Measurements from ENCODE around the gene METTL24. TPM values are rescaled to one million over a fixed set of nuclear protein-coding genes. Genes with fewer than 3 reads are reported as not detected.

The METTL24 gene
- total and polyA plus RNA-seq, 4 donors = 0.14 to 2.0 (median 0.91) TPM

DNA sequence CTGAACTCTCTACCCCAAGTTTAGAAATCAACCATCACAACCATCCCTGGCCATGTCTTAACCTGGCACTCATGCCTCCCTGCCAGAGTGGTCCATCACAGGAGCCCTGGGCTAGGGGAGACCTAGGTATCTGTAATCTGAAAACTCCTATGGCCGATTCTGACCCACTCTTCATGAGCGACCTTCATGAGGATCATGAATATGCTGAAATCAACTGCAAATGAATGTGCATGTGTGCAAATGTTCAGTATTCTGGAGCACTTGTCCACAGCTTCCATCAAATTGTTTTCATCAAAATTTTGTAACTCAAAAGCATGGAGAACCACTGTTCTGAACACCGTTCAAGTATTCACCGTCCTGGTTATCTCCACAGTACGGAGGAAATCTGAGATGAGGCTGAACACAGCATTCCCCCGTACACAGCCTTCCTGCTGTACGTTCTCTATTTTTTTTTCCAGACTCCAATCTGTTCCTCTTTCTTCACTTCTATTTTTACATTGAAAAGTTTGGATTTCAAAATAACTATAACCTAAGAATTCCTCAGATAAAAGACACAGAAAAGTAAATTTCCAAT, 17.7 kb downstream of the METTL24 start:
- no peak for TF ChIP-seq GABPA (IDR thresholded peaks at IDR 0.05 in 1 of 2, conservative IDR thresholded peaks at IDR 0.05 in 1 of 2)
- no peak for TF ChIP-seq REST (IDR thresholded peaks at IDR 0.05)
- TF ChIP-seq ATF3 (IDR thresholded peaks at IDR 0.05) = no peak
- no peak for TF ChIP-seq JUND (IDR thresholded peaks at IDR 0.05)
- TF ChIP-seq FOXA2 (IDR thresholded peaks at IDR 0.05) = no peak
- no peak for TF ChIP-seq SP1 (IDR thresholded peaks at IDR 0.05)
- TF ChIP-seq YY1 (IDR thresholded peaks at IDR 0.05) = no peak
- no peak for TF ChIP-seq HNF4G (IDR thresholded peaks at IDR 0.05)
- no peak for TF ChIP-seq EGR1 (IDR thresholded peaks at IDR 0.05; ENCODE audit: low read depth in 2 of 2)
- TF ChIP-seq HNF4A (conservative IDR thresholded peaks at IDR 0.05) = no peak
- no peak for TF ChIP-seq NR2F2 (IDR thresholded peaks at IDR 0.05)
- Histone ChIP-seq H3K9me3 (ENCODE audit: control insufficient read depth in 4 of 4, low read length in 3 of 4) (no peaks in the 10 kb centered on the region), H3K27me3 (ENCODE audit: control insufficient read depth in 4 of 4, insufficient read depth in 4 of 4, low read length in 3 of 4) (no peaks in the 10 kb centered on the region), H3K4me1 (ENCODE audit: control insufficient read depth in 4 of 4, insufficient read depth in 4 of 4, low read length in 3 of 4) (no peaks in the 10 kb centered on the region), H3K27ac (ENCODE audit: low read depth in 1 of 2, low read length in 2 of 2) (no peak overlapping the region), H3K4me3 (ENCODE audit: low read depth in 1 of 3, low read length in 3 of 3) (no peak overlapping the region), H3K36me3 (ENCODE audit: control insufficient read depth in 4 of 4, insufficient read depth in 3 of 4, low read depth in 1 of 4, low read length in 3 of 4) (no peaks in the 10 kb centered on the region), H3K9ac (ENCODE audit: low read depth in 1 of 2, low read length in 2 of 2) (no peak overlapping the region)
- 81% methylated on average over 7 of the region's 7 CpGs for WGBS
- DNase-seq (ENCODE audit: low spot score) = no peak

GRCh38 chr6:110338820-110339470, 19.2 kb downstream of the METTL24 start:
- DNase-seq (ENCODE audit: low spot score) = no peak
- H3K9me3 ChIP-seq (ENCODE audit: control insufficient read depth in 4 of 4, low read length in 3 of 4) = no peaks in the 10 kb centered on the region
- WGBS = 71% methylated on average over 3 of the region's 3 CpGs

More at GRCh38 chr6:110338820-110339470, 19.2 kb downstream of the METTL24 start:
- no peak overlapping the region for H3K27ac ChIP-seq (ENCODE audit: low read depth in 1 of 2, low read length in 2 of 2)
- TF ChIP-seq FOXA2 (IDR thresholded peaks at IDR 0.05) (no peak), GABPA (IDR thresholded peaks at IDR 0.05 in 1 of 2, conservative IDR thresholded peaks at IDR 0.05 in 1 of 2) (no peak), YY1 (IDR thresholded peaks at IDR 0.05) (no peak), REST (IDR thresholded peaks at IDR 0.05) (no peak), EGR1 (IDR thresholded peaks at IDR 0.05; ENCODE audit: low read depth in 2 of 2) (no peak), SP1 (IDR thresholded peaks at IDR 0.05) (no peak), RAD21 (IDR thresholded peaks at IDR 0.05) (no peak), TAF1 (conservative IDR thresholded peaks at IDR 0.05) (no peak), FOXA1 (IDR thresholded peaks at IDR 0.05) (no peak), MAX (IDR thresholded peaks at IDR 0.05) (no peak), RXRA (IDR thresholded peaks at IDR 0.05) (no peak), ATF3 (IDR thresholded peaks at IDR 0.05) (no peak), HNF4G (IDR thresholded peaks at IDR 0.05) (no peak), JUND (IDR thresholded peaks at IDR 0.05) (no peak), HNF4A (conservative IDR thresholded peaks at IDR 0.05) (no peak), NR2F2 (IDR thresholded peaks at IDR 0.05) (no peak)
- TF ChIP-seq, protein P1, sequence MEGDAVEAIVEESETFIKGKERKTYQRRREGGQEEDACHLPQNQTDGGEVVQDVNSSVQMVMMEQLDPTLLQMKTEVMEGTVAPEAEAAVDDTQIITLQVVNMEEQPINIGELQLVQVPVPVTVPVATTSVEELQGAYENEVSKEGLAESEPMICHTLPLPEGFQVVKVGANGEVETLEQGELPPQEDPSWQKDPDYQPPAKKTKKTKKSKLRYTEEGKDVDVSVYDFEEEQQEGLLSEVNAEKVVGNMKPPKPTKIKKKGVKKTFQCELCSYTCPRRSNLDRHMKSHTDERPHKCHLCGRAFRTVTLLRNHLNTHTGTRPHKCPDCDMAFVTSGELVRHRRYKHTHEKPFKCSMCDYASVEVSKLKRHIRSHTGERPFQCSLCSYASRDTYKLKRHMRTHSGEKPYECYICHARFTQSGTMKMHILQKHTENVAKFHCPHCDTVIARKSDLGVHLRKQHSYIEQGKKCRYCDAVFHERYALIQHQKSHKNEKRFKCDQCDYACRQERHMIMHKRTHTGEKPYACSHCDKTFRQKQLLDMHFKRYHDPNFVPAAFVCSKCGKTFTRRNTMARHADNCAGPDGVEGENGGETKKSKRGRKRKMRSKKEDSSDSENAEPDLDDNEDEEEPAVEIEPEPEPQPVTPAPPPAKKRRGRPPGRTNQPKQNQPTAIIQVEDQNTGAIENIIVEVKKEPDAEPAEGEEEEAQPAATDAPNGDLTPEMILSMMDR (IDR thresholded peaks at IDR 0.05; ENCODE audit: low read depth, low read length, missing input control) = no peak
- TF ChIP-seq, protein P2, sequence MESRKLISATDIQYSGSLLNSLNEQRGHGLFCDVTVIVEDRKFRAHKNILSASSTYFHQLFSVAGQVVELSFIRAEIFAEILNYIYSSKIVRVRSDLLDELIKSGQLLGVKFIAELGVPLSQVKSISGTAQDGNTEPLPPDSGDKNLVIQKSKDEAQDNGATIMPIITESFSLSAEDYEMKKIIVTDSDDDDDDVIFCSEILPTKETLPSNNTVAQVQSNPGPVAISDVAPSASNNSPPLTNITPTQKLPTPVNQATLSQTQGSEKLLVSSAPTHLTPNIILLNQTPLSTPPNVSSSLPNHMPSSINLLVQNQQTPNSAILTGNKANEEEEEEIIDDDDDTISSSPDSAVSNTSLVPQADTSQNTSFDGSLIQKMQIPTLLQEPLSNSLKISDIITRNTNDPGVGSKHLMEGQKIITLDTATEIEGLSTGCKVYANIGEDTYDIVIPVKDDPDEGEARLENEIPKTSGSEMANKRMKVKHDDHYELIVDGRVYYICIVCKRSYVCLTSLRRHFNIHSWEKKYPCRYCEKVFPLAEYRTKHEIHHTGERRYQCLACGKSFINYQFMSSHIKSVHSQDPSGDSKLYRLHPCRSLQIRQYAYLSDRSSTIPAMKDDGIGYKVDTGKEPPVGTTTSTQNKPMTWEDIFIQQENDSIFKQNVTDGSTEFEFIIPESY (IDR thresholded peaks at IDR 0.05) = no peak
- H3K27me3 ChIP-seq (ENCODE audit: control insufficient read depth in 4 of 4, insufficient read depth in 4 of 4, low read length in 3 of 4) = no peaks in the 10 kb centered on the region
- H3K4me1 ChIP-seq (ENCODE audit: control insufficient read depth in 4 of 4, insufficient read depth in 4 of 4, low read length in 3 of 4) = no peaks in the 10 kb centered on the region
- H3K4me3 ChIP-seq (ENCODE audit: low read depth in 1 of 3, low read length in 3 of 3) = no peak overlapping the region
- no peaks in the 10 kb centered on the region for H3K36me3 ChIP-seq (ENCODE audit: control insufficient read depth in 4 of 4, insufficient read depth in 3 of 4, low read depth in 1 of 4, low read length in 3 of 4)
- no peak overlapping the region for H3K9ac ChIP-seq (ENCODE audit: low read depth in 1 of 2, low read length in 2 of 2)
